Iris pigment epithelial cell (primary cell): ENCODE measurements around the gene TSPOAP1.

Experiments
- DNase-seq: peaks from one replicate; pipeline ENCODE4 v3.0.0-alpha.2; 2011; ENCODE audit warnings: low read depth

TSPOAP1 gene

GRCh38 chr17:58302919-58303585 lies 25.5 kb downstream of the TSPOAP1 start:
- DNase-seq: no peak

DNA sequence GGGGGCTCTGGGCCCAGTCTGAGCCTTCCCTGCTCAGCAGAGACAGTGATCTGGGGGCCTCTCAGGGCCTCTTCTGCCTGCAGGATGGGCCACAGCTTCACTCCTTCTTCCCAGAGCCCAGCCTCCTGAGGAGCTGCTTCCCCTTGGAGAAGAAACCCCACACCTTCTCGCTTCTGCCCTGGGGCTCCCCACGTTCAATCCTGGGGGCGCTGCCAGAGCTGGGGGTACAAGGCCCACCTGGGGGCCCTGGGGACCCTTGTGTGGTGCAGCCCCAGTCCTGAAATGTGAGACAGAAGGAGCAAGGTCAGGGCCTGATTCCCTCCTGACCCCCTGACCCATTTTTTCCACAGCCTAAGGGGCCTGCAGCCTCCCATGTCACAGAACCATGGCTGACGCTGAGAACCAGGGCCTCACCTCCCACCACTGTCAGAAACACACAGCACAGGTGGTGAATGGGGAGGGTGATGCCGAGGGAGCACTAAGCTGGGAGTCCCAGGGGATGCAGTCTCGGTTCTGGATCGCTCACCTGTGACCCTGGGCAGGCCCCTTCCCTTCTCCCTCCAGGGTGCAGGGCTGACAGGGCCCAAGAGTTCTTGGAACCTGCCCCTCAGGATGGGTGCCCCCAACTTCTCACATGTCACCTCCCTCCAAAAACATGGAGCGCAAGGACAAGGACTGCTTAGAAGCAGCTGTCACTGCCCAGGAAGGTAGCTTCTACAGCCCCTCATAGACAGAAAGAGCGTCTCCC lies 26.2 kb downstream of the TSPOAP1 start:
- no peak for DNase-seq

- DNase-seq: no peak
Measured at GRCh38 chr17:58301504-58302150, 27.0 kb downstream of the TSPOAP1 start.

DNA sequence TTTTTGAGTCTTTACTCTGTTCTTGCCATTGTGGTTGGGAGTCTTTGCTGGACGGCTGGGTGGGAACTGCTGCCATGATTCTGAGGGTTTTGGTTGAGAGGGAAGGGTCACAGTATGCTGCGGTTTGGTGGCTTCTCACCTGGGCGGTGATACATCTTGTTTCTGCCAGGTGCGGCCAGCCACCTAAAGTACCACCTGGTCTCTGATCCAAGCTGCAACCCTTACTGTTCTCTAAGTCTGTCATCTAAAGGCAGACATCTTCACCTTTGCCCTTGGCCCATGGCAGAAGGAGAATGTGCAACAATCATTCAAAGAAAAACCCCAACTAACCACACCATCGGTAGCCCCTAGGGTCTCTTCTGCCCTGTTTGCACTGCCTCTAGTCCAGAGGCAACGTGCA lies 28.3 kb downstream of the TSPOAP1 start:
- DNase-seq: no peak

DNA sequence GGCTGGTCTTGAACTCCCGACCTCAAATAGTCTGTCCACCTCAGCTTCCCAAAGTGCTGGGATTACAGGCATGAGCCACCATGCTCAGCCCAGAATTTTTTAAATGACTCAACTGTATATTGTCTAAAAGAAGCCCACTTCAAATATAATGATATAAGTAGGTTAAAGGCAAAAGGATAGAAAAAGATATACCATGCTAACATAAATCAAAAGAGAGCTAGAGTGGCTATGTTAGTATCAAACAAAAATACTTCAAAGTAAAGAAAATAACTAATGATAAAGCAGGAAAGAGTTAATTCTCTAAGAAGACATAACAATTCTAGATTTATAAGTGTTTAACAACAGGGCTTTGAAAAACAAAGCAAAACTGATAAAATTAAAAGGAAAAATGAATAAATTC lies 34.6 kb downstream of the TSPOAP1 start:
- DNase-seq: no peak

DNA sequence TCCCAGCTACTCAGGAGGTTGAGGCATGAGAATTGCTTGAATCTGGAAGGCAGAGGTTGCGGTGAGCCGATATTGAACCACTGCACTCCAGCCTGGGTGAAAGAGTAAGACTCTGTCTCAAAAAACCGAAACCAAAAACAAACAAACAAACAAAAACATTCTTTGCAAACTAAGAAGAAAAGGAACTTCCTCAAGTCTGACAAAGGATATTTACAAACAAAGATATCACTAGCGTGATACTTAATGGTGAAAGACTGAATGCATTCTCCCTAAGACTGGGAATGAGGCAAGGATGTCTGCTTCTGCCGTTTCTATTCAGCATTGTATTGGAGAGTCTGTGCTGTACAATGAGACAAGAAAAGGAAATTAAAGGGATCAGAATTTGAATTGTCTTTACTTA lies 37.3 kb downstream of the TSPOAP1 start:
- DNase-seq: no peak

- DNase-seq: no peak
Measured at GRCh38 chr17:58289869-58290268, 38.7 kb downstream of the TSPOAP1 start.

DNA sequence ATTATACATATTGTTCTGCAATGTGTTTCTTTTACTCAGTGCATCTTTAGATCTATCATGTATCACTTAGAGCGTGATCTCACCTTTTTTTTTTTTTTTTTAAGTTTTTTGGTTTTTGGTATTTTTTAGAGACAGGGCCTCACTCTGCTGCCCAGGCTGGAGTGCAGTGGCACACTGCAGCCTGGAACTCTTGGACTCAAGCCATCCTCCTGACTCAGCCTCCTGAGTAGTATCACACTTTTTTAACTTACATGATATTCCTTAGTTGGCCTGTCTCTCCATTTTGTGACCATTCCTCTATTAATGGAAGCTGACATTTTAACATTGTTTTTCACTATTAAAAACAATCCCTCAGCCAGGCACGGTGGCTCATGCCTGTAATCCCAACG lies 43.2 kb downstream of the TSPOAP1 start:
- no peak for DNase-seq

GRCh38 chr17:58284613-58285421 lies 43.8 kb downstream of the TSPOAP1 start:
- DNase-seq: no peak

DNA sequence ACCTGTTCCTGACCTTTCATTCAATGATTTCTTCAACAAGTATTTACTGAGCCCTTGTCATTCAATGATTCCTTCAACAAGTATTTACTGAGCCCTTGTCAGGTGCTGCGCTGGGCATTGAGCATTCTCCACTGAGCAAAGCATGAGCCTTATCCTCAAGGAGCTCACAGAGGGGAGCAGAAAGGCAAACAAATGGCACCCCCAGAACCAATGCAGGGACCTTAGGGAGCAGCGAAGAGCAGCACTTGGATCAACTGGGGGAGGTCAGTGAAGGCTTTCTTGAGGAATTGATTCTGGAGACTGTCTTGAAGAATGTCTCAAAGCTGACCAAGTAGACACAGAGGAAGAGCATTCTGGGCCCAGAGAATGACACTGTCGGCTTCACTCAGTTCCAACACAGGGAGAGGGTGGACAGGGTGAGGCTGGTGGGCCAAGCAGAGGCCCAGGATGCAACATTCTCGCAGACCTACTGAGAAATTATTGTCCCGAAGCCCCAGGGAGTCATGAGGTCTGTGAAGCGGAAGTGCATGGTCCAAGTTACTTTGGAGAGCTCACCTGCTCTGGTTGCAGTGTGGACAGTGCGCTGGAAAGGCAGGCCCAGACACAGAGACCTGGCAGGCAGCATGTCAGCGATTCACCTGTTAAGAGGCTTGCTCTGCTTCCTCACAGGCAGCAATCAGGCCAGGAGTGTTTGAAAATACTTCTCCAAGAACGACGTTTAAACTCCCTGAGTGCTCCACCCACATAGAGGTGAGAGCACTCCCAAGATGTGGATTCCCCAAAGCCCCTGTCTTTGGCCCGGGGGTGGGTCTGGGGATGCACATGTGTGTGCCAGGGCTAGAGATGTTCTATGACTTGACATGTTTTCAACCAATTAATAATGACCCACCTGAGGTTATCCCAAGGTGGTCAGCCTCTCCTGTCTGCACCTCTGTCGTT lies 44.7 kb downstream of the TSPOAP1 start:
- no peak for DNase-seq

- no peak for DNase-seq
Measured at GRCh38 chr17:58282442-58282841, 46.2 kb downstream of the TSPOAP1 start.

DNA sequence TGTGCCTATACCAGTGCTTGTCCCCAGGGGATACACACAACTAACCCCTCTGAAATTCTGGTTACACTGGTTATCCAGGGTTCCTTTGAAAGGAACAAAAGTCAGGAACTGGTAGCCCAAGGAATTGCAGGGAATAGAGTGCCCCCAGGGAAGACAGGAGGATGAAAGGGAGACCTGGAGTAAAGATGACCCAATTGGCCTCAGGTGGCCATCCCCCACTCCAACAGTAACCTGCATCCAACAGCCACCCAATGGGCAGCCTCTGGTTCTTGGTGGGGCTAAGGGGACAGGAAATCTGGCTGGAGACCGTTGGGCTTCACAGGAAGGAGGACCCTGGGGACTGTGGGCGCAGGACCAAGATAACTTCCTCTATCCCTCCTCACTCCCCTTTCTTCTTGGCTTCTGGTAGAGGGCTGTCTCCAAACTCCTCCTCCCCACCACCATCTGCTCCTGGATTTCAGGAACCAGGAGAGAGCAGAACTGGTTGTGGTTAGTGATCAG lies 47.0 kb downstream of the TSPOAP1 start:
- DNase-seq: no peak

GRCh38 chr17:58280480-58281217 lies 47.9 kb downstream of the TSPOAP1 start, which contains the start of gene MPO:
Gene MPO (minus strand): TSS chr17:58280935. CDS start chr17:58280758, 177 bp downstream.
- DNase-seq: no peak

GRCh38 chr17:58279736-58280479 lies 48.7 kb downstream of the TSPOAP1 start:
- DNase-seq: no peak

- peak; percentile 51 for DNase-seq
Measured at GRCh38 chr17:58279016-58279711, 49.4 kb downstream of the TSPOAP1 start.

DNA sequence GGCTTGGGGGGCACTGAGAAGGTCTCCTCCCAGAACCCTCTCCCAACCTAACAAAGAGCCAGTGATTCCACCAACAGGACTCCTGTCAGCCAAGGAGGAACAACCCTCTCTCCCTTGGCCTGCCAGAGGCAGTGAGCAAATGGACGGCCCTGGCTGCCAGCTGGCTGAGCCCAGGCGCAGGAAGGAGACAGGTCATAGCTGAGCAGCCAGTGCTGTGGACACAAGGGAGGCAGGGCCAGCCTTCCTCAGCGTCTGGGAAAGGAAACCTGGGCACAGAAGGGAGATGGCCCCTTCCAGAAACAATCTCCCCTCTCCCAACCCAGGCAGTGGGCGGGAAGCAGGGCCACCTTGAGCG lies 50.0 kb downstream of the TSPOAP1 start:
- no peak for DNase-seq

GRCh38 chr17:58277802-58278595 lies 50.6 kb downstream of the TSPOAP1 start:
- DNase-seq: no peak
